HL-60 (cell line): Measurements from ENCODE around the gene ACTN1.
A peak's percentile ranks its signal among the peaks of the same experiment; 100 is the strongest.

Source experiments
- DNase-seq, 2 experiments: peaks; one replicate each; pipeline ENCODE4 v3.0.0-alpha.2; 2010 to 2020; ENCODE audit warnings: low read depth in 1 of 2, low spot score in 1 of 2
- H3K27ac ChIP-seq: fragments of 250-450 bp; sonication (Bioruptor Pico); replicated peaks from 2 replicates; pipeline ENCODE4 v1.5.1; 2020; ENCODE audit warnings: mild to moderate bottlenecking, moderate library complexity
- H3K27me3 ChIP-seq: fragments of 250-450 bp; sonication (Bioruptor Pico); 2 replicates; pipeline ENCODE4 v1.5.1; 2021; ENCODE audit warnings: mild to moderate bottlenecking, moderate library complexity; ENCODE audit not compliant: insufficient read depth, poor library complexity, severe bottlenecking
- H3K4me3 ChIP-seq: replicated peaks from 2 replicates; pipeline ENCODE4 v1.5.1; 2011; ENCODE audit warnings: mild to moderate bottlenecking, control low read depth, low read length; ENCODE audit not compliant: insufficient read depth
- GABPA ChIP-seq: IDR thresholded peaks from 2 replicates; pipeline ENCODE4 v1.6.1; 2012; ENCODE audit warnings: low read depth
- POLR2AphosphoS5 ChIP-seq: IDR thresholded peaks from 2 replicates; pipeline ENCODE4 v1.6.1; 2012; ENCODE audit warnings: low read depth
- SPI1 ChIP-seq: IDR thresholded peaks from 2 replicates; pipeline ENCODE4 v1.6.1; 2012; ENCODE audit warnings: low read depth, mild to moderate bottlenecking, borderline replicate concordance
- TF ChIP-seq, protein P1 (sequence below): IDR thresholded peaks from 2 replicates; pipeline ENCODE4 v1.6.1; 2012; ENCODE audit warnings: low read depth; ENCODE audit not compliant: insufficient replicate concordance
- TF ChIP-seq, protein P2 (sequence below): IDR thresholded peaks from one replicate; pipeline ENCODE4 v1.5.1; 2011; ENCODE audit warnings: low read length, control low read depth, inconsistent platforms; ENCODE audit not compliant: insufficient read depth

ACTN1 gene

DNA sequence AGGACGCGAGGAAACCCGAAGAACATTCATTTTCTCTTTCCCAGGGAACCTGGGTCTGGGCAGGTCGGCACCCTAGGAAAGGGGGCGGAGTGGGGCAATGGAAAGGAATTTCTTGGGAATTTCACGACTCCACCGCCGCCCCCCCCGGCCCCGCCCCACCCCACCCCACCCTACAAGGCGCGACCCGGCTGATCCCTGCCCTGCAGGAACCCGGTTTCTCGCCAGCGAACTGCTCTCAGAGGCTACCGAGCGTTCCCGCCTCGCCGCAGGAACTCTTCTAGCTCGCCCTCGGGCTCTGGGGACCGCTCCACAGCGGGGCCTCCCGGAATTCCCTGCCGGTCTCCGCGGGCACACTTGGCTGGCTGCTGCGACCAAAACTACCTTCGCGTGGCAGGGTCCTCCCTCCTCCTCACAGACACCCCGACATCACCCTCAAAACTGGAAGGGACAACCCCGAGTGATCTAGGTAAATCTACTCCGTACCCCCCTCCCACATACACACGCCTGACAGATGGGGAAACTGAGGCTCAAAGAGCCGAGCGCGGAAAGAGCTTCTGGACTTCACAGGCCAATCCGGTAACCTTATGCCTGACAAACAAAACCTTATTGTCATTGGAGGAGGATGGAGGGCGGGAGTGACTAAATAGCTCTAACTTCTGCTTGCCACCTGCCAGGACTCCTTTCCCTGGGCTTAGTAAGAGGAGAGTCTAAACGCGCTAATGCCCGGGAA, 785 bp upstream of the ACTN1 start:
- Histone ChIP-seq H3K27ac (peak overlapping the region; percentile 56), H3K27me3 (no peaks in the 10 kb centered on the region), H3K4me3 (peak overlapping the region; percentile 55)
- TF ChIP-seq GABPA (no peak), POLR2AphosphoS5 (no peak), SPI1 (no peak)
- TF ChIP-seq, protein P1, sequence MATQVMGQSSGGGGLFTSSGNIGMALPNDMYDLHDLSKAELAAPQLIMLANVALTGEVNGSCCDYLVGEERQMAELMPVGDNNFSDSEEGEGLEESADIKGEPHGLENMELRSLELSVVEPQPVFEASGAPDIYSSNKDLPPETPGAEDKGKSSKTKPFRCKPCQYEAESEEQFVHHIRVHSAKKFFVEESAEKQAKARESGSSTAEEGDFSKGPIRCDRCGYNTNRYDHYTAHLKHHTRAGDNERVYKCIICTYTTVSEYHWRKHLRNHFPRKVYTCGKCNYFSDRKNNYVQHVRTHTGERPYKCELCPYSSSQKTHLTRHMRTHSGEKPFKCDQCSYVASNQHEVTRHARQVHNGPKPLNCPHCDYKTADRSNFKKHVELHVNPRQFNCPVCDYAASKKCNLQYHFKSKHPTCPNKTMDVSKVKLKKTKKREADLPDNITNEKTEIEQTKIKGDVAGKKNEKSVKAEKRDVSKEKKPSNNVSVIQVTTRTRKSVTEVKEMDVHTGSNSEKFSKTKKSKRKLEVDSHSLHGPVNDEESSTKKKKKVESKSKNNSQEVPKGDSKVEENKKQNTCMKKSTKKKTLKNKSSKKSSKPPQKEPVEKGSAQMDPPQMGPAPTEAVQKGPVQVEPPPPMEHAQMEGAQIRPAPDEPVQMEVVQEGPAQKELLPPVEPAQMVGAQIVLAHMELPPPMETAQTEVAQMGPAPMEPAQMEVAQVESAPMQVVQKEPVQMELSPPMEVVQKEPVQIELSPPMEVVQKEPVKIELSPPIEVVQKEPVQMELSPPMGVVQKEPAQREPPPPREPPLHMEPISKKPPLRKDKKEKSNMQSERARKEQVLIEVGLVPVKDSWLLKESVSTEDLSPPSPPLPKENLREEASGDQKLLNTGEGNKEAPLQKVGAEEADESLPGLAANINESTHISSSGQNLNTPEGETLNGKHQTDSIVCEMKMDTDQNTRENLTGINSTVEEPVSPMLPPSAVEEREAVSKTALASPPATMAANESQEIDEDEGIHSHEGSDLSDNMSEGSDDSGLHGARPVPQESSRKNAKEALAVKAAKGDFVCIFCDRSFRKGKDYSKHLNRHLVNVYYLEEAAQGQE, result no peak
- TF ChIP-seq, protein P2, sequence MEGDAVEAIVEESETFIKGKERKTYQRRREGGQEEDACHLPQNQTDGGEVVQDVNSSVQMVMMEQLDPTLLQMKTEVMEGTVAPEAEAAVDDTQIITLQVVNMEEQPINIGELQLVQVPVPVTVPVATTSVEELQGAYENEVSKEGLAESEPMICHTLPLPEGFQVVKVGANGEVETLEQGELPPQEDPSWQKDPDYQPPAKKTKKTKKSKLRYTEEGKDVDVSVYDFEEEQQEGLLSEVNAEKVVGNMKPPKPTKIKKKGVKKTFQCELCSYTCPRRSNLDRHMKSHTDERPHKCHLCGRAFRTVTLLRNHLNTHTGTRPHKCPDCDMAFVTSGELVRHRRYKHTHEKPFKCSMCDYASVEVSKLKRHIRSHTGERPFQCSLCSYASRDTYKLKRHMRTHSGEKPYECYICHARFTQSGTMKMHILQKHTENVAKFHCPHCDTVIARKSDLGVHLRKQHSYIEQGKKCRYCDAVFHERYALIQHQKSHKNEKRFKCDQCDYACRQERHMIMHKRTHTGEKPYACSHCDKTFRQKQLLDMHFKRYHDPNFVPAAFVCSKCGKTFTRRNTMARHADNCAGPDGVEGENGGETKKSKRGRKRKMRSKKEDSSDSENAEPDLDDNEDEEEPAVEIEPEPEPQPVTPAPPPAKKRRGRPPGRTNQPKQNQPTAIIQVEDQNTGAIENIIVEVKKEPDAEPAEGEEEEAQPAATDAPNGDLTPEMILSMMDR, result no peak
- DNase-seq, result peak in 1 of 2 experiments; percentile 5

DNA sequence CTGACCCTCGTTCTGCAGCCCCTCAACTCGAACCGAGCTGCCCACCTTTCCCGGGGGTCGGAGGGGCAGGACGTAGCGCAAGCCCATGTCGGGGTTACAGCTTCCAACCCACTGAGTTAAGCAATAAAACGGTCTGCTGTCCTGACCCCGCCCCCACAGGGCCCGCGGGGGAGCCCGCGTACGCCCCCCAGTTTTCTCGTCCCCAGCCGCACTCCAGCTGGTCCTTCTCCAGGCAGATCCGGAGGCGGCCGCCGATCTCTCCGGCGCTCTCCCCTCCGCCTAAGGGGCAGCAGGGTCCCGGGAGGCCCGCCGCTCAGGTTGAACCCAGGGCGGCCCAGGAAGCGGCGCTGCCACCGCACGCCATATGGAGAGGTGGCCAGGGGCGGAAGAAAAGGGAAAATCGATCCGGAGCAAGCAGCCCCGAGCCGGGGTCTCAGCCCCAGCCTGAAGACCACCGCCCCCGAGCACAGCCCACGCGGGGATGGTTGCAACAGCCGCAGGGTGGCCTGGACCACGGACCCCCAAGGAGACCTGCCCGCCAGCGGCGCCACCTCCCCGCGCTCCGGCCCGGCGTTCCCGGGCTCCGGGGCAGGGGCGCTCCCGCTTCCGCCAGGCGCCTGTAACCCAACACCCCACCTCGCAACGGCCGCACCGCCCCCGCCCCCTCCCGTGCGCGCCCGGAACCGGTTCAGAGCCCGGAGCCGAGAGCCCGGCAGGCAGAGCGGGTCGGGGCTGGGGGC, 760 bp downstream of the ACTN1 start:
- peak; percentile 40 to 52 for DNase-seq
- no peak for TF ChIP-seq GABPA
- no peak for TF ChIP-seq SPI1
- no peak for TF ChIP-seq POLR2AphosphoS5
- TF ChIP-seq, protein P2, result no peak
- no peaks in the 10 kb centered on the region for H3K27me3 ChIP-seq
- peak overlapping the region; percentile 55 for H3K4me3 ChIP-seq
- H3K27ac ChIP-seq, result peak overlapping the region; percentile 92

DNA sequence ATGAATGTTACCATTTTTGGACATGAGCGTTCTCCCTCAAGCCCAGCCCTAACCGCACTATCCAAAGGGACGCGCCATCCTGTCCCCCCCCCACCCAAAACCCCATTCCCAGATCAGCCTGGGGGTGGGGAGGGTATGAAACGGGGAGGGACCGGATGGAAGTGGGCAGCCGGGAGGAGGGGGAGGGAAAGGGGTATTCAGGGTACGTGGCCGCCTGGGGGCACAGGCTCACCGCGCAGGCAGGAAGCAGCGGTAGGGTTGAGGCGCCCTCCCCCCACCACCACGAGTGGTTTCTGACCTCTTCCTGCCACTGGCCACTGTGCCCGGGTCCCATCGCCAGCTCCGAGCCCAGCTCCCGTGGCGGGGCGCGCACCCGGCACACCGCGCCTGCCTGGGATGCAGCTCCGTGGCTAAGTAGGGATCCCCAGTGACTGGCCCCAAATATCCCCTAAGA, 1.4 kb downstream of the ACTN1 start:
- DNase-seq, result peak in 1 of 2 experiments; percentile 55
- no peaks in the 10 kb centered on the region for H3K27me3 ChIP-seq
- TF ChIP-seq SPI1 (no peak), GABPA (no peak), POLR2AphosphoS5 (no peak)
- TF ChIP-seq, protein P2, result no peak
- TF ChIP-seq, protein P1, result no peak
- H3K4me3 ChIP-seq, result peak overlapping the region; percentile 55
- peak overlapping the region; percentile 92 for H3K27ac ChIP-seq
